Stimulated activated naive CD4-positive, alpha-beta T cell (primary cell): ENCODE data around the gene ANK2.

ENCODE experiments used
- DNase-seq, 6 experiments: peaks; one replicate each; lab custom pipeline; 2025; lab: John Stamatoyannopoulos, UW

The ANK2 gene

GRCh38 chr4:113289766-113290165, 240.3 kb downstream of the ANK2 start:
- DNase-seq = no peak

GRCh38 chr4:113290666-113291065, 241.2 kb downstream of the ANK2 start:
- DNase-seq = no peak

- DNase-seq = no peak
Measured at GRCh38 chr4:113292371-113293042, 243.1 kb downstream of the ANK2 start.

GRCh38 chr4:113293043-113293560, 243.6 kb downstream of the ANK2 start:
- no peak for DNase-seq

DNA sequence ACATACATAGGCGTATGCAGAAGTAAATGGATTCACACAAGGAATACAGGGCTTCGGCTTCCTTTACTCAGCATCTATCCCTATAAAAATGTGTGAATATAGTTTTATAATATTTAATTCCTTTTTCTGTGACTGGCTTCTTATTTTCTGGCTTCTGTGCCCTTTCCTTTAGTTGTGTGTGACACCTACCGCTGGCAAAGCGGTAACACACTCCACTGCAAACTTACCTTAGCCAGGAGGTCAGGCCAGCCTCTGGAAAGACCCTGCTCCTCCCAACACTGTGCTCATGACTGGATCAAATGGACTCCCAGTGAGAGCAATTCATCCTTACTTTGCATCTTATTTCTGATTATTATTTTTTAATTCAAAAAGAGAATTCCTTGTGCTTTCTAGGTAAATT, 244.2 kb downstream of the ANK2 start:
- DNase-seq = no peak

DNA sequence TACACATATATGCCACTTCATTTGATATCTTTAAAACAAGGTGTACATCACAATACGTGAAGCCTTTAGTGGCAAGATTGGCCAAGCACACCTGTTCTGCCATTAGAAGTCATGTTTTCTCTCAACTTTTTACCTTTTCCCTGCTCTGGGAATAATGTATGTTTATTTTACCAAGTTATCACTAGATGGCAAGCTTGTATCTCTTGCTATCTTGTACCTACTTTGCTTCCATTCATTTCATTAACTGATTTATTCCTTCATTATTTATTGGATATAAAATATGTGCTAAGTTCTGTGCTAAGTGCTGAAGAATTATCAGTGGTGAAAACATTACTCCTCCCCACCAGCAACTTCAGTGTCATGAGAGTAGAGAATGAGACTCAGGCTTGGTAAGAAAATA, 245.5 kb downstream of the ANK2 start:
- DNase-seq = no peak

DNA sequence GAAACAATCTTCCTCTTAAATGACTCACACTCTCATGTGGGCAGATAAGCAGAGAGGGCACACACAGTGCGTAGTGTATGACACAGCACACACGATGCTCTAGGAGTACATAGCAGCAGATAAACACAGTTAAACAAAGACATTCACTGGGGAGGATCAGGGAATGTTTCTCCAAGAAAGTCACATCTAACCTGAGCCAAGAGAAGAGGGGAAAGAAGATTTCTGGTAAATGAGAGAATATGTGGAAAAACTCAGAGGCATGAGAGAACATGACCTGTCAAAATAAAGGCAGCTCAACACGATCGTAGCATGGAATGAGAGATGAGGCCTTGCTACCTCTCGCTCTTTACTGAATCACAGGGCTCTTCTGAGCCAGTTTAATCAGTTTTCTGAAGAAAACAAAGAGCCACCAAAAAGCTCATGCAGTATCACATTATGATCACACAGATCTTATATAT, 251.0 kb downstream of the ANK2 start:
- no peak for DNase-seq

GRCh38 chr4:113302051-113302450, 252.6 kb downstream of the ANK2 start:
- DNase-seq = no peak

GRCh38 chr4:113303315-113303714, 253.9 kb downstream of the ANK2 start:
- no peak for DNase-seq

GRCh38 chr4:113311047-113311446, 261.6 kb downstream of the ANK2 start:
- no peak for DNase-seq

GRCh38 chr4:113312529-113312928, 263.1 kb downstream of the ANK2 start:
- DNase-seq = no peak

GRCh38 chr4:113314426-113314825, 265.0 kb downstream of the ANK2 start:
- DNase-seq = no peak

GRCh38 chr4:113316879-113317278, 267.4 kb downstream of the ANK2 start:
- peak in 1 of 6 experiments; percentile 2 for DNase-seq

- no peak for DNase-seq
Measured at GRCh38 chr4:113317523-113317922, 268.1 kb downstream of the ANK2 start.

DNA sequence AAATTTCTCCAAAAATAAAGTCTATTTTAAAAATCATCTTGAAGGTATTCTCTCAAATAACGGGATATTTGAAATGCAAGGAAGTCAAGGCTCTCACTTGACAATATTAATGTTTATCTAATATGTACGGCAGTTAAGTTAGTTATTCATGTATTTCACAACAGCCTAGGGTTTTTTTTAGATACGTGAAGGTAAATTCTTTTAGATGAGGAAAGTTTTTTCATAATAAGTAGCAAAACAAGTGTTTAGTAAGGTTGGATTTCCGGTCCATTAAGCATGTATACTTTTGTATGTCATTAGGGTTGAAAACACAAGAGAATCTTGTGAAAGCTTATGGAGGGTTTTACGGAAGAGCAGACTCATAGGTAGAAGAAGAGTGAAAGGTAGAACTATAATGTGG, 273.3 kb downstream of the ANK2 start:
- DNase-seq = no peak

DNA sequence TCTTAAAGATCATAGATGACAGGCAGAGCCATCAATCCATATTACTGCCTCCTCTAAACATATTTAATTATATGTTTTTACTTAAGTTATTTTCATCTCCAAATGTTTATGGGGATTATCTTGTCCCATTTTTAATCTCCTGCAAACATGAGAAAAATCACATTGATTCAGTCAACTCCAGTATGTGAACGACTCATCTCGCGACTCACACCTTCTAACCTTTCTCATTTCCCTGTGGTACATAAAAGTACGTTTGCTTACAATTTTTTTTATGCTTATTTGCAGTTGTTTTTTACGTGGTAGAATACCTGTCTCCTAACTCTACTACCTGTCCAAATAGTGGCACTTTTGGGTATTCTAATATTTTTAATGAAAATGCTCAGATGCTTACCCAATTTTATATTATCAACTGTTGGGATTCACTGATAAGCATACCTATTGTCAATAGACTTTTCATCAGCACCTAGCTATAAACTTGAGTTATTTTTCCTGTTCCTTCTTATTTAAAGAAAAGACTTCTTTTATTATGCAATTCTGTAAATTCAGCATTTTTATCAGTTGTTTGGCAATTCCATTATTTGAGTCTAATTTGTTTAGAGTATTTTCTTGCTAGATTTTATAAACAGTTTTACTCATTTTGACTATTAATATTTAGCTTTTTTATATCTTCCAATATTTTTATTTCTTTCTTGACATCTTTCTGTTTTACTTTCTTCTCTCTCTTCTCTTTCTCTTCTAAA, 276.6 kb downstream of the ANK2 start:
- DNase-seq = no peak

DNA sequence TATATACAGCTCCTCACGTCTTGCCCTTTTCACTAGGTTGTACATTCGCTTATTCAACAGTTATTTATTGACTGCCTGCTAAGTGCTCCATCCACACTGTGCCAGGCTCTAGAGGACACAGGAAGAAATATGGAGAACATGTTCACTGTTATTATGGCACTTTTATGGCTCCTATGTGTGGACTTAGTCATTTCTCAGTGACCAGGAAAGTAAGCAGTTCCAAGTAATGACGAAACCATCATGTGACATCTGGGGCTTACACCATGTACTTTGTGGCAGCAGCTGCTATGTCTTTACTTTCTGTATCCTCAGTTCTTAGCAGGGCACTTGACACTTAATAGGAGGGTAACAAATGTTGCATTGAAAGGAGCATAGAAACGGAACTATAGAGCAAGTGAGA, 278.0 kb downstream of the ANK2 start:
- no peak for DNase-seq

DNA sequence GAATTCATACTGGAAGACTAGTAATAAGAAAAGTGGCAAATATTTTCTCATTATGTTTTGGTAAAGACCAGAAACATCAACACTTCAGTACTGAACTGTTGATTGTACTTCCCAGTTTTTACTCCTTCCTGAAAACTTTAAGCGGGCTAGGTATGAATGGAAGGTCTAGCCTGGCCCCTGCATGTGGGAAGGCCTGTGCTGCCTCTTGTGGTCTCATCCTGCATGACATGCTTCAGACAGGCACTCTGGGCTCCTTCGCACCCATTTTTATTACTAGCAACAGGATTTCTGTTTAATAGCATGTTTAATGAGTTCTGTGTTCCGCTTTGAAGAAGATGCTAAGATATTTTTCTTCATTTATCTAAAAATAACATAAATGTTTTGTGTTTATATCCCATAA, 279.1 kb downstream of the ANK2 start:
- DNase-seq = no peak

- no peak for DNase-seq
Measured at GRCh38 chr4:113330200-113330599, 280.7 kb downstream of the ANK2 start.

- no peak for DNase-seq
Measured at GRCh38 chr4:113331811-113332210, 282.4 kb downstream of the ANK2 start.

DNA sequence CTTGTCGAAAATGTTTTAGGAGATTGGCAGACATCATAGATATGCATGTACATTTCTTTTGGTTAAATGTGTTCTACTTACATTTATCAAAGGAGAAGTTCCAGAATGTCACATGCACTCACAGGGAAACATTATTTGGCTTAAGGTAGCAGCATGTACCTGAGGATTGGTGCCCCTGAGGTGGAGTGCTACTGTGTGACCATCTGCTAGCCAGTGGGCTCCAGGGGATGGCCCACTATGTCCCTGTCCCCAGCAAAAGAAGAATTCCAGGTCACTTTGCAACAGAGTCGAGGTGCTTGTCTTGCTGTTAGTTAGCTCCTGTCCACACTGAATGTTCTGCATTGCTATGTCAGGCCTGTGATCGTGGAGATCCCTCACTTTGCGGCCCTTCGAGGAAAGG, 283.2 kb downstream of the ANK2 start:
- DNase-seq = no peak

DNA sequence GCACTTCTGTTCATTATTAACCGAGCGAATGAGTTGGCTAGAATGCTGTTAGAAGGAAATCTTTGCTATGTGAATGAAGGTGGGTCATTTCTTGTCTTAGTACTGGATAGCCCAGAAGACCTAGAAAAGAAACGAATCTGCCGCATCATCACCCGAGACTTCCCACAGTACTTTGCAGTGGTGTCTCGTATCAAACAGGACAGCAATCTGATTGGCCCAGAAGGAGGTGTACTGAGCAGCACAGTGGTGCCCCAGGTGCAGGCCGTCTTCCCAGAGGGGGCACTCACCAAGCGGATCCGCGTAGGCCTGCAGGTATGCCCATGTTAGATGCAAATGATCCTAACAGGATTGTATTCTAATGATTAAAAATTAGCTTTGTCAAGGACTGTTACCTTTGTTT, 286.3 kb downstream of the ANK2 start:
- DNase-seq = no peak

- DNase-seq = no peak
Measured at GRCh38 chr4:113336556-113336955, 287.1 kb downstream of the ANK2 start.

GRCh38 chr4:113339430-113339813, 290.0 kb downstream of the ANK2 start:
- DNase-seq = no peak
